Neuron (in vitro differentiated cells): ENCODE data around the gene ADPGK.
"Not testable (repeated sequence)": the region's sequence is repeated elsewhere in the genome, so short reads cannot be mapped to it uniquely, and the experiment has no call there.

Source experiments
- H2AFZ ChIP-seq: one replicate; pipeline ENCODE4 v1.6.1; 2013; ENCODE audit warnings: low read depth, mild to moderate bottlenecking, inconsistent platforms, low read length, moderate library complexity
- H3K27me3 ChIP-seq: one replicate; pipeline ENCODE4 v1.6.1; 2013; ENCODE audit warnings: low read length; ENCODE audit not compliant: insufficient read depth
- H3K36me3 ChIP-seq: one replicate; pipeline ENCODE4 v1.6.1; 2013; ENCODE audit warnings: low read length; ENCODE audit not compliant: insufficient read depth
- H3K4me1 ChIP-seq: one replicate; pipeline ENCODE4 v1.6.1; 2013; ENCODE audit warnings: low read length; ENCODE audit not compliant: insufficient read depth
- H3K4me3 ChIP-seq: 2 replicates; pipeline ENCODE4 v1.5.1; 2013; ENCODE audit warnings: mild to moderate bottlenecking, low read length, moderate library complexity
- H3K9me3 ChIP-seq: one replicate; pipeline ENCODE4 v1.6.1; 2013; ENCODE audit warnings: low read length

The ADPGK gene

GRCh38 chr15:72728249-72728648, 55.3 kb downstream of the ADPGK start:
- H3K4me1 ChIP-seq, H3K9me3 ChIP-seq, H3K4me3 ChIP-seq, H3K27me3 ChIP-seq, H2AFZ ChIP-seq: not testable (repeated sequence)
- H3K36me3 ChIP-seq: peaks cover 32% of the 10 kb centered on the region

GRCh38 chr15:72727154-72727553, 56.4 kb downstream of the ADPGK start:
- H3K4me3 ChIP-seq: no peak overlapping the region
- H2AFZ ChIP-seq: no peak overlapping the region
- peaks cover 25% of the 10 kb centered on the region for H3K36me3 ChIP-seq
- H3K9me3 ChIP-seq: no peaks in the 10 kb centered on the region
- H3K4me1 ChIP-seq: no peaks in the 10 kb centered on the region
- H3K27me3 ChIP-seq: no peaks in the 10 kb centered on the region

- H3K4me3 ChIP-seq, H2AFZ ChIP-seq, H3K9me3 ChIP-seq, H3K4me1 ChIP-seq, H3K27me3 ChIP-seq: not testable (repeated sequence)
- H3K36me3 ChIP-seq: peaks cover 15% of the 10 kb centered on the region
These were observed 57.7 kb downstream of the ADPGK start for GRCh38 chr15:72725851-72726250.

GRCh38 chr15:72725446-72725845, 58.1 kb downstream of the ADPGK start:
- no peaks in the 10 kb centered on the region for H3K4me1 ChIP-seq
- H3K27me3 ChIP-seq: no peaks in the 10 kb centered on the region
- no peak overlapping the region for H3K4me3 ChIP-seq
- peaks cover 12% of the 10 kb centered on the region for H3K36me3 ChIP-seq
- no peak overlapping the region for H2AFZ ChIP-seq
- H3K9me3 ChIP-seq: no peaks in the 10 kb centered on the region

GRCh38 chr15:72724028-72724427, 59.5 kb downstream of the ADPGK start:
- Histone ChIP-seq H3K36me3 (peaks cover 10% of the 10 kb centered on the region), H3K9me3 (no peaks in the 10 kb centered on the region), H3K4me3 (no peak overlapping the region), H2AFZ (no peak overlapping the region), H3K27me3 (no peaks in the 10 kb centered on the region), H3K4me1 (no peaks in the 10 kb centered on the region)

- no peaks in the 10 kb centered on the region for H3K4me1 ChIP-seq
- peaks cover 13% of the 10 kb centered on the region for H3K36me3 ChIP-seq
- H2AFZ ChIP-seq: no peak overlapping the region
- no peaks in the 10 kb centered on the region for H3K9me3 ChIP-seq
- H3K4me3 ChIP-seq: no peak overlapping the region
- H3K27me3 ChIP-seq: no peaks in the 10 kb centered on the region
These were observed 61.4 kb downstream of the ADPGK start for GRCh38 chr15:72722071-72722696.

- H3K4me1 ChIP-seq, H2AFZ ChIP-seq, H3K27me3 ChIP-seq, H3K9me3 ChIP-seq, H3K4me3 ChIP-seq: not testable (repeated sequence)
- peaks cover 18% of the 10 kb centered on the region for H3K36me3 ChIP-seq
These were observed 74.8 kb downstream of the ADPGK start for GRCh38 chr15:72708551-72709303.

GRCh38 chr15:72706266-72706665, 77.3 kb downstream of the ADPGK start:
- no peaks in the 10 kb centered on the region for H3K4me1 ChIP-seq
- H3K36me3 ChIP-seq: peaks cover 3% of the 10 kb centered on the region
- H3K4me3 ChIP-seq: no peak overlapping the region
- H2AFZ ChIP-seq: no peak overlapping the region
- no peaks in the 10 kb centered on the region for H3K27me3 ChIP-seq
- H3K9me3 ChIP-seq: no peaks in the 10 kb centered on the region
